Esophagus mucosa (tissue), 1 donor: ENCODE measurements around the gene LIFR. TPM values are rescaled to one million over a fixed set of nuclear protein-coding genes. Genes with fewer than 3 reads are reported as not detected.
A peak's percentile ranks its signal among the peaks of the same experiment; 100 is the strongest.

ENCODE experiments used
- ATAC-seq: fragments of 200-7000 bp; cut with Tn5 transposase; one replicate; pipeline ENCODE4 v1.9.1; 2020
- total RNA-seq: library from RNA; stranded (reverse); gene quantifications from one replicate; pipeline ENCODE4 v1.2.4, GENCODE V29; 2023
- donor health status: DM: yes; HTN: yes; CAD: no.

LIFR gene
- total RNA-seq, 1 donor from 2014 or later = 6.9 TPM

GRCh38 chr5:38463634-38464521 lies 92.6 kb downstream of the LIFR start:
- ATAC-seq = peak; percentile 64

- no peak for ATAC-seq
Observed at GRCh38 chr5:38462976-38463633, 93.3 kb downstream of the LIFR start.

- ATAC-seq = no peak
Observed at GRCh38 chr5:38458174-38458573, 98.3 kb downstream of the LIFR start.

GRCh38 chr5:38456657-38457399 lies 99.6 kb downstream of the LIFR start:
- ATAC-seq = peak; percentile 18

- no peak for ATAC-seq
Observed at GRCh38 chr5:38455796-38456330, 100.6 kb downstream of the LIFR start.

- no peak for ATAC-seq
Observed at GRCh38 chr5:38453921-38454320, 102.5 kb downstream of the LIFR start.

- no peak for ATAC-seq
Observed at GRCh38 chr5:38453506-38453905, 102.9 kb downstream of the LIFR start.

- no peak for ATAC-seq
Observed at GRCh38 chr5:38452201-38452600, 104.2 kb downstream of the LIFR start.

- no peak for ATAC-seq
Observed at GRCh38 chr5:38451074-38451725, 105.2 kb downstream of the LIFR start.

GRCh38 chr5:38450627-38451026 lies 105.8 kb downstream of the LIFR start:
- no peak for ATAC-seq

- no peak for ATAC-seq
Observed at GRCh38 chr5:38448568-38449350, 107.7 kb downstream of the LIFR start.

- ATAC-seq = no peak
Observed at GRCh38 chr5:38447786-38448185, 108.7 kb downstream of the LIFR start.

- no peak for ATAC-seq
Observed at GRCh38 chr5:38447056-38447455, 109.4 kb downstream of the LIFR start.

GRCh38 chr5:38446029-38446522 lies 110.4 kb downstream of the LIFR start:
- no peak for ATAC-seq

- ATAC-seq = peak; percentile 12
Observed at GRCh38 chr5:38445374-38446028, 110.9 kb downstream of the LIFR start.

- ATAC-seq = no peak
Observed at GRCh38 chr5:38443390-38443789, 113.1 kb downstream of the LIFR start.

- ATAC-seq = no peak
Observed at GRCh38 chr5:38442247-38442573, 114.2 kb downstream of the LIFR start.

- peak; percentile 96 for ATAC-seq
Observed at GRCh38 chr5:38441453-38442246, 114.8 kb downstream of the LIFR start.

- ATAC-seq = no peak
Observed at GRCh38 chr5:38438757-38439156, 117.7 kb downstream of the LIFR start.
